Kidney capillary endothelial cell (primary cell): Measurements from ENCODE around the gene CROCC.
"Not testable (repeated sequence)": the region's sequence is repeated elsewhere in the genome, so short reads cannot be mapped to it uniquely, and the experiment has no call there.

ENCODE experiments used
- DNase-seq: peaks from one replicate; pipeline ENCODE4 v3.0.0-alpha.2; 2018; ENCODE audit warnings: low spot score

The CROCC gene

GRCh38 chr1:16914928-16915626 lies 6.7 kb upstream of the CROCC start:
- not testable (repeated sequence) for DNase-seq

- DNase-seq = no peak
Measured at GRCh38 chr1:16915627-16915973, 6.1 kb upstream of the CROCC start.

- not testable (repeated sequence) for DNase-seq
Measured at GRCh38 chr1:16916036-16916880, 5.5 kb upstream of the CROCC start.

GRCh38 chr1:16918371-16918770 lies 3.4 kb upstream of the CROCC start:
- no peak for DNase-seq

GRCh38 chr1:16918936-16919665 lies 2.6 kb upstream of the CROCC start:
- DNase-seq = not testable (repeated sequence)

- no peak for DNase-seq
Measured at GRCh38 chr1:16920951-16921350, 780 bp upstream of the CROCC start.

GRCh38 chr1:16922466-16922865 lies 735 bp downstream of the CROCC start:
- no peak for DNase-seq

GRCh38 chr1:16922885-16923431 lies 1.2 kb downstream of the CROCC start:
- peak; percentile 65 for DNase-seq

- DNase-seq = no peak
Measured at GRCh38 chr1:16924216-16924918, 2.6 kb downstream of the CROCC start.

- DNase-seq = no peak
Measured at GRCh38 chr1:16924919-16925477, 3.3 kb downstream of the CROCC start.

- no peak for DNase-seq
Measured at GRCh38 chr1:16925635-16926490, 4.1 kb downstream of the CROCC start.

GRCh38 chr1:16926491-16927073 lies 4.9 kb downstream of the CROCC start:
- DNase-seq = no peak

GRCh38 chr1:16927256-16927655 lies 5.5 kb downstream of the CROCC start:
- no peak for DNase-seq

- no peak for DNase-seq
Measured at GRCh38 chr1:16927711-16928485, 6.2 kb downstream of the CROCC start.

GRCh38 chr1:16929146-16930041 lies 7.7 kb downstream of the CROCC start:
- DNase-seq = not testable (repeated sequence)

- not testable (repeated sequence) for DNase-seq
Measured at GRCh38 chr1:16931206-16931934, 9.6 kb downstream of the CROCC start.

- not testable (repeated sequence) for DNase-seq
Measured at GRCh38 chr1:16933945-16934344, 12.2 kb downstream of the CROCC start.

GRCh38 chr1:16936580-16936979 lies 14.8 kb downstream of the CROCC start:
- DNase-seq = not testable (repeated sequence)
